IPS DF 4.7 (cell line): ENCODE data around the gene SKI.
"Not testable (repeated sequence)": the region's sequence is repeated elsewhere in the genome, so short reads cannot be mapped to it uniquely, and the experiment has no call there.

Experiments
- DNase-seq: peaks from one replicate; pipeline ENCODE4 v3.0.0-alpha.2; 2013; ENCODE audit warnings: low spot score; ENCODE audit errors: extremely low read depth

SKI gene

GRCh38 chr1:2259668-2260402, 31.7 kb downstream of the SKI start:
- no peak for DNase-seq

GRCh38 chr1:2260470-2260869, 32.4 kb downstream of the SKI start:
- DNase-seq, result not testable (repeated sequence)

- DNase-seq, result no peak
Measured at GRCh38 chr1:2260917-2261316, 32.8 kb downstream of the SKI start.

- not testable (repeated sequence) for DNase-seq
Measured at GRCh38 chr1:2261476-2262395, 33.6 kb downstream of the SKI start.

GRCh38 chr1:2266301-2266975, 38.3 kb downstream of the SKI start:
- DNase-seq, result no peak

GRCh38 chr1:2267051-2267830, 39.1 kb downstream of the SKI start:
- DNase-seq, result no peak

- DNase-seq, result no peak
Measured at GRCh38 chr1:2267862-2268261, 39.7 kb downstream of the SKI start.

GRCh38 chr1:2268285-2269056, 40.4 kb downstream of the SKI start:
- DNase-seq, result no peak

GRCh38 chr1:2269193-2269921, 41.2 kb downstream of the SKI start:
- DNase-seq, result no peak

GRCh38 chr1:2269922-2270259, 41.8 kb downstream of the SKI start:
- DNase-seq, result no peak

GRCh38 chr1:2270260-2271100, 42.4 kb downstream of the SKI start:
- DNase-seq, result no peak

GRCh38 chr1:2271211-2271721, 43.1 kb downstream of the SKI start:
- no peak for DNase-seq

- DNase-seq, result no peak
Measured at GRCh38 chr1:2271841-2272655, 43.9 kb downstream of the SKI start.

- DNase-seq, result no peak
Measured at GRCh38 chr1:2272686-2273400, 44.7 kb downstream of the SKI start.

- no peak for DNase-seq
Measured at GRCh38 chr1:2273401-2274090, 45.4 kb downstream of the SKI start.

GRCh38 chr1:2274231-2274928, 46.3 kb downstream of the SKI start:
- DNase-seq, result no peak
